Uterus (tissue), 4 donors: ENCODE data around the gene CCDC157. TPM values are rescaled to one million over a fixed set of nuclear protein-coding genes. Genes with fewer than 3 reads are reported as not detected.

Experiments
- DNase-seq, 2 donors: peaks; one replicate each; pipeline ENCODE4 v3.0.0-alpha.2; 2019 to 2020
- H3K27ac ChIP-seq, 2 donors: fragments of 200-600 bp; sonication (generic); 1 replicate in 1 of 2; 2 replicates in 1 of 2; pipeline ENCODE4 v1.5.1; 2016 to 2018
- H3K27me3 ChIP-seq, 2 donors: fragments of 200-600 bp; sonication (generic); one replicate each; pipeline ENCODE4 v1.5.1; 2018 to 2019; ENCODE audit warnings: control low read depth in 1 of 2
- H3K36me3 ChIP-seq, 2 donors: fragments of 200-600 bp; sonication (generic); one replicate each; pipeline ENCODE4 v1.5.1; 2019; ENCODE audit warnings: control low read depth in 1 of 2
- H3K4me1 ChIP-seq, 2 donors: fragments of 200-600 bp; sonication (generic); one replicate each; pipeline ENCODE4 v1.5.1; 2018 to 2019; ENCODE audit warnings: control low read depth in 1 of 2
- H3K4me3 ChIP-seq, 2 donors: fragments of 200-600 bp; sonication (generic); 1 replicate in 1 of 2; 2 replicates in 1 of 2; pipeline ENCODE4 v1.5.1; 2018 to 2019; ENCODE audit warnings: mild to moderate bottlenecking in 1 of 2
- H3K9me3 ChIP-seq, 2 donors: fragments of 200-600 bp; sonication (generic); one replicate each; pipeline ENCODE4 v1.5.1; 2019; ENCODE audit warnings: control low read depth in 1 of 2
- CTCF ChIP-seq, 4 experiments: fragments of 200-600 bp in 2 of 4; fragments of 450-650 bp in 2 of 4; sonication (generic) in 2 of 4; IDR thresholded peaks; one replicate each; pipeline ENCODE4 v1.5.1; 2016 to 2019; ENCODE audit warnings: antibody characterized with exemption in 4 of 4, mild to moderate bottlenecking in 2 of 4, moderate library complexity in 1 of 4
- POLR2A ChIP-seq, 2 donors: fragments of 450-650 bp; IDR thresholded peaks; one replicate each; pipeline ENCODE4 v1.6.1; 2016; ENCODE audit warnings: antibody characterized with exemption in 2 of 2, mild to moderate bottlenecking in 1 of 2, moderate library complexity in 1 of 2
- intact Hi-C: fragments of 100-400 bp; cut with DNase I; formaldehyde crosslinking; loops from one replicate; pipeline ENCODE4 v1.15.1; 2023; ENCODE audit warnings: low total_unique reads
- total RNA-seq, 4 donors: library from RNA; depleted of rRNA in 3 of 4; stranded (reverse); fragments of >200 nt in 3 of 4; gene quantifications; one replicate each; pipeline versions ENCODE4 v1.1.0 to v1.2.4, GENCODE V29; 2014 to 2023
- donor health status: DM: yes; HTN: yes; CAD: no.

CCDC157 gene
- total RNA-seq, 4 donors from 2014 or later = 2.9 to 6.8 (median 4.6) TPM; not detected in 1

GRCh38 chr22:30321461-30321860, 35.3 kb upstream of the CCDC157 start:
- intact Hi-C loops = no loop called here
- Histone ChIP-seq H3K27ac (peak overlapping the region in 1 of 2 donors; percentile 23), H3K9me3 (no peaks in the 10 kb centered on the region), H3K4me1 (no peaks in the 10 kb centered on the region), H3K27me3 (no peaks in the 10 kb centered on the region), H3K4me3 (no peak overlapping the region), H3K36me3 (no peaks in the 10 kb centered on the region)
- DNase-seq = no peak
- TF ChIP-seq CTCF (IDR thresholded peaks at IDR 0.05) = no peak
- TF ChIP-seq POLR2A (IDR thresholded peaks at IDR 0.05) = no peak

GRCh38 chr22:30323246-30323645, 33.6 kb upstream of the CCDC157 start:
- no peak overlapping the region for H3K4me3 ChIP-seq
- no peak for TF ChIP-seq POLR2A (IDR thresholded peaks at IDR 0.05)
- no peak for TF ChIP-seq CTCF (IDR thresholded peaks at IDR 0.05)
- H3K36me3 ChIP-seq = no peaks in the 10 kb centered on the region
- H3K27ac ChIP-seq = no peak overlapping the region
- DNase-seq = no peak
- peaks cover 0 to 4% of the 10 kb centered on the region in 2 donors for H3K4me1 ChIP-seq
- intact Hi-C loops = no loop called here
- H3K9me3 ChIP-seq = no peaks in the 10 kb centered on the region
- no peaks in the 10 kb centered on the region for H3K27me3 ChIP-seq

GRCh38 chr22:30324014-30324730, 32.6 kb upstream of the CCDC157 start:
- Histone ChIP-seq H3K36me3 (no peaks in the 10 kb centered on the region), H3K9me3 (no peaks in the 10 kb centered on the region), H3K4me3 (peak overlapping the region in 1 of 2 donors; percentile 67), H3K4me1 (peaks cover 0 to 4% of the 10 kb centered on the region in 2 donors), H3K27ac (peak overlapping the region; percentile 63 to 81), H3K27me3 (no peaks in the 10 kb centered on the region)
- no peak for DNase-seq
- TF ChIP-seq CTCF (IDR thresholded peaks at IDR 0.05) = no peak
- TF ChIP-seq POLR2A (IDR thresholded peaks at IDR 0.05) = no peak
- intact Hi-C loops = no loop called here

GRCh38 chr22:30325065-30325720, 31.6 kb upstream of the CCDC157 start:
- H3K4me1 ChIP-seq = peaks cover 0 to 4% of the 10 kb centered on the region in 2 donors
- H3K4me3 ChIP-seq = peak overlapping the region; percentile 67 to 71
- H3K27me3 ChIP-seq = no peaks in the 10 kb centered on the region
- peak; percentile 46 to 65 for DNase-seq
- intact Hi-C loops = no loop called here
- no peaks in the 10 kb centered on the region for H3K36me3 ChIP-seq
- H3K27ac ChIP-seq = peak overlapping the region; percentile 63 to 81
- TF ChIP-seq POLR2A (IDR thresholded peaks at IDR 0.05) = peak in 1 of 2 donors; percentile 9
- TF ChIP-seq CTCF (IDR thresholded peaks at IDR 0.05) = no peak
- H3K9me3 ChIP-seq = no peaks in the 10 kb centered on the region

GRCh38 chr22:30325724-30326254, 31.0 kb upstream of the CCDC157 start:
- peaks cover 0 to 4% of the 10 kb centered on the region in 2 donors for H3K4me1 ChIP-seq
- peak overlapping the region; percentile 63 to 81 for H3K27ac ChIP-seq
- H3K9me3 ChIP-seq = no peaks in the 10 kb centered on the region
- H3K36me3 ChIP-seq = no peaks in the 10 kb centered on the region
- intact Hi-C loops = no loop called here
- H3K4me3 ChIP-seq = peak overlapping the region; percentile 67 to 71
- no peaks in the 10 kb centered on the region for H3K27me3 ChIP-seq
- DNase-seq = no peak
- TF ChIP-seq CTCF (IDR thresholded peaks at IDR 0.05) = no peak
